Measurements from ENCODE around the gene MKNK2.

The MKNK2 gene

GRCh38 chr19:2079865-2080301 is 28.8 kb upstream of the MKNK2 start:
- Histone ChIP-seq H3K27ac (no peak overlapping the region), H3K27me3 (ENCODE audit: insufficient read depth, low read depth) (no peaks in the 10 kb centered on the region), H3K79me2 (ENCODE audit: insufficient read depth, low read depth) (peaks cover 24% of the 10 kb centered on the region; the same call in 1 of the 2 replicates), H3K4me1 (ENCODE audit: low read depth, poor library complexity, severe bottlenecking) (peaks cover 21% of the 10 kb centered on the region), H3K36me3 (ENCODE audit: insufficient read depth) (0 out of 2 replicates have a peak, but pooled peaks cover 5% of the 10 kb centered on the region), H3K9ac (no peak overlapping the region), H3K4me2 (no peak overlapping the region), H4K20me1 (ENCODE audit: insufficient read depth) (no peaks in the 10 kb centered on the region), H2AFZ (ENCODE audit: low read depth) (no peak overlapping the region), H3K4me3 (IDR thresholded peaks at IDR 0.05; ENCODE audit: insufficient read depth, low read depth, low read length) (no peak overlapping the region)
- no peak for TF ChIP-seq CTCF (conservative IDR thresholded peaks at IDR 0.05; ENCODE audit: low read depth, low read length)

- Histone ChIP-seq H3K79me2 (ENCODE audit: insufficient read depth, low read depth) (peaks cover 20% of the 10 kb centered on the region; the same call in 1 of the 2 replicates), H3K4me3 (IDR thresholded peaks at IDR 0.05; ENCODE audit: insufficient read depth, low read depth, low read length) (no peak overlapping the region), H4K20me1 (ENCODE audit: insufficient read depth) (no peaks in the 10 kb centered on the region), H3K4me1 (ENCODE audit: low read depth, poor library complexity, severe bottlenecking) (peaks cover 15% of the 10 kb centered on the region), H3K9ac (no peak overlapping the region), H3K36me3 (ENCODE audit: insufficient read depth) (0 out of 2 replicates have a peak, but pooled peaks cover 5% of the 10 kb centered on the region), H3K27ac (no peak overlapping the region), H2AFZ (ENCODE audit: low read depth) (no peak overlapping the region), H3K27me3 (ENCODE audit: insufficient read depth, low read depth) (no peaks in the 10 kb centered on the region), H3K4me2 (no peak overlapping the region)
- TF ChIP-seq CTCF (conservative IDR thresholded peaks at IDR 0.05; ENCODE audit: low read depth, low read length): no peak
These were observed 28.2 kb upstream of the MKNK2 start for GRCh38 chr19:2079076-2079864.

- Histone ChIP-seq H2AFZ (ENCODE audit: low read depth) (no peak overlapping the region), H3K27ac (no peak overlapping the region), H3K4me1 (ENCODE audit: low read depth, poor library complexity, severe bottlenecking) (peaks cover 4% of the 10 kb centered on the region), H3K27me3 (ENCODE audit: insufficient read depth, low read depth) (no peaks in the 10 kb centered on the region), H3K9ac (no peak overlapping the region), H3K79me2 (ENCODE audit: insufficient read depth, low read depth) (peaks cover 12% of the 10 kb centered on the region; the same call in 1 of the 2 replicates), H3K36me3 (ENCODE audit: insufficient read depth) (0 out of 2 replicates have a peak, but pooled peaks cover 5% of the 10 kb centered on the region), H3K4me2 (no peak overlapping the region), H4K20me1 (ENCODE audit: insufficient read depth) (no peaks in the 10 kb centered on the region), H3K4me3 (IDR thresholded peaks at IDR 0.05; ENCODE audit: insufficient read depth, low read depth, low read length) (no peak overlapping the region)
- TF ChIP-seq CTCF (conservative IDR thresholded peaks at IDR 0.05; ENCODE audit: low read depth, low read length): no peak
These were observed 27.0 kb upstream of the MKNK2 start for GRCh38 chr19:2077833-2078619.

- H3K79me2 ChIP-seq (ENCODE audit: insufficient read depth, low read depth): peaks cover 12% of the 10 kb centered on the region; the same call in 1 of the 2 replicates
- H3K36me3 ChIP-seq (ENCODE audit: insufficient read depth): 0 out of 2 replicates have a peak, but pooled peaks cover 5% of the 10 kb centered on the region
- no peak overlapping the region for H3K9ac ChIP-seq
- H3K4me1 ChIP-seq (ENCODE audit: low read depth, poor library complexity, severe bottlenecking): peaks cover 4% of the 10 kb centered on the region
- no peak overlapping the region for H2AFZ ChIP-seq (ENCODE audit: low read depth)
- no peaks in the 10 kb centered on the region for H3K27me3 ChIP-seq (ENCODE audit: insufficient read depth, low read depth)
- no peak overlapping the region for H3K4me3 ChIP-seq (IDR thresholded peaks at IDR 0.05; ENCODE audit: insufficient read depth, low read depth, low read length)
- TF ChIP-seq CTCF (conservative IDR thresholded peaks at IDR 0.05; ENCODE audit: low read depth, low read length): no peak
- no peak overlapping the region for H3K4me2 ChIP-seq
- no peak overlapping the region for H3K27ac ChIP-seq
- H4K20me1 ChIP-seq (ENCODE audit: insufficient read depth): no peaks in the 10 kb centered on the region
These were observed 26.4 kb upstream of the MKNK2 start for GRCh38 chr19:2077398-2077797.

Data from KMS-11 (cell line).